HepG2 (cell line): ENCODE measurements around the gene XPNPEP3. TPM values are rescaled to one million over a fixed set of nuclear protein-coding genes. Genes with fewer than 3 reads are reported as not detected.
A peak's percentile ranks its signal among the peaks of the same experiment; 100 is the strongest.

ENCODE experiments used
- ATAC-seq: fragments of 200-7000 bp; cut with Tn5 transposase; 3 replicates; pipeline ENCODE4 v1.9.1; 2020; ENCODE audit warnings: mild to moderate bottlenecking, moderate library complexity
- BruUV-seq: library from RNA; stranded (reverse); fragments of 400-500 nt; replicated peaks from 2 replicates; lab custom pipeline; 2021; lab: Mats Ljungman, UMichigan
- CTCF ChIA-PET: fragments of 300-600 bp; formaldehyde crosslinking; extraction: SDS; loops from one replicate; lab custom pipeline; 2021; ENCODE audit warnings: low total read pairs, inconsistent platforms, low intra/inter-chr PET ratio; lab: Yijun Ruan, JAX
- POLR2A ChIA-PET: fragments of 350-600 bp; sonication (Branson Sonifier 250); formaldehyde crosslinking; loops from one replicate; lab custom pipeline; 2020; ENCODE audit warnings: antibody characterized with exemption, inconsistent platforms; lab: Yijun Ruan, JAX
- DNase-seq: peaks from one replicate; pipeline ENCODE4 v3.0.0-alpha.2; 2015; ENCODE audit warnings: low spot score
- FAIRE-seq: peaks from 3 replicates; lab custom pipeline; 2011; peaks lifted over from hg19 to GRCh38; lab: Jason Lieb, UNC
- H2AFZ ChIP-seq: one replicate; pipeline ENCODE4 v1.6.1; 2011; ENCODE audit warnings: low read length, inconsistent platforms
- H3K27ac ChIP-seq: fragments of 300-600 bp; 3 replicates; pipeline ENCODE4 v1.8.0; 2011; ENCODE audit warnings: mixed run types, mild to moderate bottlenecking, mixed read lengths, low read length, inconsistent platforms; ENCODE audit not compliant: insufficient read depth; ENCODE audit errors: extremely low read length
- H3K27me3 ChIP-seq, 2 experiments: fragments of 200-600 bp in 1 of 2; 2 replicates in 1 of 2; 3 replicates in 1 of 2; pipeline versions ENCODE4 v1.6.0 to v1.8.0; 2011; ENCODE audit warnings: low read length in 2 of 2, mild to moderate bottlenecking in 2 of 2, moderate library complexity in 2 of 2, inconsistent platforms in 1 of 2; ENCODE audit not compliant: insufficient read depth in 2 of 2, control insufficient read depth in 1 of 2
- H3K36me3 ChIP-seq, 2 experiments: fragments of 200-600 bp in 1 of 2; replicated peaks in 1 of 2; 2 replicates in 1 of 2; 3 replicates in 1 of 2; pipeline versions ENCODE4 v1.5.1 to v1.8.0; 2011; ENCODE audit warnings: low read length in 2 of 2, inconsistent platforms in 1 of 2; ENCODE audit not compliant: insufficient read depth in 2 of 2, control insufficient read depth in 1 of 2
- H3K4me1 ChIP-seq: 2 replicates; pipeline ENCODE4 v1.5.1; 2012; ENCODE audit warnings: low read length, inconsistent platforms; ENCODE audit not compliant: insufficient read depth
- H3K4me2 ChIP-seq: 2 replicates; pipeline ENCODE4 v1.6.0; 2011; ENCODE audit warnings: low read depth, low read length, inconsistent platforms
- H3K4me3 ChIP-seq, 3 experiments: fragments of 200-600 bp in 1 of 3; sonication (generic), shearing (Covaris generic) in 1 of 3; replicated peaks in 1 of 3; 2 replicates each; pipeline ENCODE4 v1.5.1; 2011 to 2016; ENCODE audit warnings: low read length in 3 of 3, inconsistent platforms in 2 of 3, low read depth in 2 of 3, mild to moderate bottlenecking in 2 of 3, control low read depth in 1 of 3, mixed read lengths in 1 of 3; ENCODE audit not compliant: insufficient read depth in 1 of 3
- H3K79me2 ChIP-seq: one replicate; pipeline ENCODE4 v1.6.1; 2011; ENCODE audit warnings: low read length, inconsistent platforms; ENCODE audit not compliant: insufficient read depth
- H3K9ac ChIP-seq: 2 replicates; pipeline ENCODE4 v1.6.0; 2011; ENCODE audit warnings: mild to moderate bottlenecking, low read depth, low read length, inconsistent platforms; ENCODE audit not compliant: insufficient read depth
- H3K9me3 ChIP-seq: 2 replicates; pipeline ENCODE4 v1.5.1; 2012; ENCODE audit warnings: mild to moderate bottlenecking, low read length
- H4K20me1 ChIP-seq: 2 replicates; pipeline ENCODE4 v1.6.0; 2011; ENCODE audit warnings: inconsistent platforms, mild to moderate bottlenecking, low read length, moderate library complexity; ENCODE audit not compliant: insufficient read depth
- ARID3A ChIP-seq: IDR thresholded peaks from 2 replicates; pipeline ENCODE4 v1.6.1; 2012; ENCODE audit warnings: low read depth, low read length, improper control_type of control experiment
- CEBPB ChIP-seq: IDR thresholded peaks from 2 replicates; pipeline ENCODE4 v1.6.1; 2011; ENCODE audit warnings: low read depth, low read length, improper control_type of control experiment, borderline replicate concordance
- CEBPG ChIP-seq: IDR thresholded peaks from 2 replicates; pipeline ENCODE4 v1.6.1; 2016
- CREB1 ChIP-seq, 2 experiments: fragments of 450-650 bp in 1 of 2; IDR thresholded peaks; 2 replicates each; pipeline ENCODE4 v1.6.1; 2016 to 2017; ENCODE audit warnings: control low read depth in 1 of 2, mild to moderate bottlenecking in 1 of 2, missing compliant biosample characterization in 1 of 2, missing genetic modification characterization in 1 of 2
- HNF4A ChIP-seq: sonication (generic); formaldehyde crosslinking; IDR thresholded peaks from 2 replicates; pipeline ENCODE4 v1.4.0; 2020; ENCODE audit warnings: missing genetic modification reagents
- HNF4G ChIP-seq, 2 experiments: sonication (generic) in 1 of 2; formaldehyde crosslinking in 1 of 2; IDR thresholded peaks; 2 replicates each; pipeline versions ENCODE4 v1.4.0 to v1.6.1; 2011 to 2020; ENCODE audit warnings: borderline replicate concordance in 2 of 2, low read depth in 2 of 2, mild to moderate bottlenecking in 2 of 2, low read length in 1 of 2, missing genetic modification reagents in 1 of 2, moderate library complexity in 1 of 2
- TEF ChIP-seq: sonication (generic); formaldehyde crosslinking; IDR thresholded peaks from 2 replicates; pipeline ENCODE4 v1.5.0; 2020; ENCODE audit warnings: missing genetic modification reagents
- ZNF414 ChIP-seq: sonication (generic); formaldehyde crosslinking; IDR thresholded peaks from 2 replicates; pipeline ENCODE4 v1.5.0; 2020; ENCODE audit warnings: missing genetic modification reagents
- ZNF709 ChIP-seq: sonication (generic); formaldehyde crosslinking; IDR thresholded peaks from 2 replicates; pipeline ENCODE4 v1.5.0; 2020; ENCODE audit warnings: mild to moderate bottlenecking, missing genetic modification reagents
- WGBS: methylation state at CpG from one replicate; pipeline ENCODE4 v1.1.6; 2017; ENCODE audit warnings: low lambda C conversion rate; 5-methylcytosine and 5-hydroxymethylcytosine counted together
- in situ Hi-C: cut with HindIII; loops from 2 replicates; pipeline ENCODE4 v1.10.0; 2017; ENCODE audit warnings: low pct_unique_long_range_greater_than_20kb; ENCODE audit not compliant: extremely low pct_ligation_motif_present
- intact Hi-C: fragments of 100-400 bp; cut with micrococcal nuclease; formaldehyde crosslinking; loops from one replicate; pipeline ENCODE4 v1.10.0; 2022; ENCODE audit not compliant: unreplicated experiment
- polyA plus RNA-seq, 8 experiments: library from polyadenylated mRNA; depleted of rRNA in 3 of 8; stranded (reverse) in 7 of 8; unstranded in 1 of 8; fragments of >200 nt; fragmentation: Illumina TruSeq in 4 of 8; extraction: Trizol in 4 of 8; gene quantifications; 2 replicates each; pipeline versions ENCODE4 v1.2.1 to v1.2.3, GENCODE V29; 2011 to 2016; ENCODE audit warnings: low read depth in 4 of 8, missing spikeins in 1 of 8, mixed read lengths in 1 of 8; ENCODE audit not compliant: insufficient read depth in 1 of 8
- total RNA-seq, 5 experiments: library from RNA; depleted of rRNA; stranded (reverse); fragments of >200 nt; fragmentation: Illumina TruSeq; extraction: Trizol; gene quantifications; 2 replicates each; pipeline ENCODE4 v1.2.3, GENCODE V29; 2016; ENCODE audit warnings: low read depth in 1 of 5
- TF ChIP-seq, protein P1 (sequence below): IDR thresholded peaks from 2 replicates; pipeline ENCODE4 v1.6.1; 2016; ENCODE audit warnings: missing genetic modification reagents, missing compliant biosample characterization

Gene XPNPEP3
- total and polyA plus RNA-seq, 2 of the 13 experiments (the other 11 are each of a cell fraction or from before 2014, with no cell fraction given) = 10.3 to 14.0 TPM

DNA sequence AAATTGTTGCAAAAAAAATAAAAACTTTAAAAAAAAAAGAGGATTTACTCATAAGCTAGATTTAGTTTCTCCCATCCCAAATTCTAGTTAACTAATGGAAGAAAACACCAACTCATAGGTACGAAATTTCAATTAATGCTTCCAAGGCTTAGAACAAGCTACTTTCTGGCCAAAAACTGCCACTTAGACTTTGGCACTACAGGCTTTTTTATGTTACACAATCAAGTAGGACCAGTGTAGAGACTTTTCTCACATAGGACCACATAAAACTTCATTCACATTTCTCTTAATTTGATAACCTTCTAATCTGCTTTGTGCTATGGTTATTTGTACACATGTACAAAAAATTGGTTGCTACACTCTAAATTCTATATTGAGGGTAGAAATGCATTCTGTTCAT, 3.6 kb upstream of the XPNPEP3 start:
- in situ Hi-C loops = no loop called here
- Histone ChIP-seq H4K20me1 (peaks cover 10% of the 10 kb centered on the region), H3K36me3 (peaks cover 1 to 27% of the 10 kb centered on the region in 2 experiments; a peak in 3 of 5 replicates), H3K27me3 (no peaks in the 10 kb centered on the region; a peak in 1 of 5 replicates), H3K9me3 (no peaks in the 10 kb centered on the region), H3K4me2 (peak overlapping the region; percentile 92), H3K9ac (peak overlapping the region; percentile 98; the same call in 1 of the 2 replicates), H3K27ac (peak overlapping the region; percentile 96), H2AFZ (no peak overlapping the region), H3K4me3 (peak overlapping the region; percentile 85 to 96 (median 90); a peak in 5 of 6 replicates), H3K4me1 (peaks cover 46% of the 10 kb centered on the region), H3K79me2 (peaks cover 85% of the 10 kb centered on the region)
- ATAC-seq = no peak
- TF ChIP-seq TEF (CRISPR knock-in tag) = 0 out of 2 replicates have a peak, but pooled peaks have one; percentile 61
- no peak for TF ChIP-seq ZNF709 (CRISPR knock-in tag)
- TF ChIP-seq, protein P1, sequence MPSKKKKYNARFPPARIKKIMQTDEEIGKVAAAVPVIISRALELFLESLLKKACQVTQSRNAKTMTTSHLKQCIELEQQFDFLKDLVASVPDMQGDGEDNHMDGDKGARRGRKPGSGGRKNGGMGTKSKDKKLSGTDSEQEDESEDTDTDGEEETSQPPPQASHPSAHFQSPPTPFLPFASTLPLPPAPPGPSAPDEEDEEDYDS = no peak
- TF ChIP-seq HNF4A (CRISPR knock-in tag) = peak; percentile 50; the same call in 1 of the 2 replicates
- TF ChIP-seq CEBPB = peak; percentile 74; the same call in 1 of the 2 replicates
- no peak for TF ChIP-seq CREB1 (IDR thresholded peaks at IDR 0.05)
- TF ChIP-seq CREB1 (CRISPR knock-in tag; IDR thresholded peaks at IDR 0.05) = no peak
- TF ChIP-seq ARID3A = no peak
- peak; percentile 48; the same call in 1 of the 2 replicates for TF ChIP-seq CEBPG (CRISPR knock-in tag)
- no peak for TF ChIP-seq ZNF414 (CRISPR knock-in tag)
- TF ChIP-seq HNF4G (IDR thresholded peaks at IDR 0.05; ENCODE audit: borderline replicate concordance, low read depth, low read length) = 0 out of 2 replicates have a peak, but pooled peaks have one; percentile 33
- no peak for TF ChIP-seq HNF4G (CRISPR knock-in tag; IDR thresholded peaks at IDR 0.05; ENCODE audit: borderline replicate concordance, low read depth)
- ChIA-PET POLR2A (interaction anchor here (1.0 kb wide), 1 partner anchor 27 kb away, joined by 3 read pairs; no protein-coding TSS in a partner anchor), CTCF (no interaction called here)
- 72% methylated on average over 1 of the region's 1 CpG for WGBS
- BruUV-seq = no TSS peak
- no peak for DNase-seq
- intact Hi-C loops = no loop called here
- no peak for FAIRE-seq
